ENCODE results near the gene PSMG1. TPM values are rescaled to one million over a fixed set of nuclear protein-coding genes. Genes with fewer than 3 reads are reported as not detected.

PSMG1 gene
- total RNA-seq, 6 experiments from 2014 or later, result 60.8 to 81.9 (median 74.4) TPM

DNA sequence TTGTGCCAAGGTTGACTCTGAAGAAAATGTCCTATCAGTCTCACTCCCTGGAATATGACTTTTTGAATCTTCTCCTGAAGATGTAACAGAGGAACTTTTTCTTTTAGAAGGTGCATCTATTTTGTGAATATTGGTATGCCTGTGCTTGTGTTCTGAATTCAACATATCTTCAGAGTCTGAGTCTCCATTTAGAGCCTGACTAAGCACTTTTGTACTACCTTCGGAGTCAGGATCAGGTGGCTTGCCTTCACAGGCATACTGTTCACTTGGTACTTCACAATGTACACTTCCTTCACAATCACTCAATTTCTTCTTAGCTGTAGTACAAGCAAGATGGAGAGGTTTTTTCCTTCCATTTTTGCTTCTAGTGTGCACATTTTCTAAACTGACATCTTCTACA is 13.6 kb upstream of the PSMG1 start:
- H3K4me1 Mint-ChIP-seq (ENCODE audit: low read depth), result peaks cover 24% of the 10 kb centered on the region
- no peak overlapping the region for H3K4me3 Mint-ChIP-seq
- no peaks in the 10 kb centered on the region for H3K27me3 Mint-ChIP-seq (ENCODE audit: insufficient read depth)
- peaks cover 47% of the 10 kb centered on the region for H3K36me3 Mint-ChIP-seq (ENCODE audit: low read depth)
- H3K9me3 Mint-ChIP-seq, result no peaks in the 10 kb centered on the region
- no peak for DNase-seq
- H3K27ac Mint-ChIP-seq, result no peak overlapping the region
- TF ChIP-seq CTCF (IDR thresholded peaks at IDR 0.05), result no peak

GRCh38 chr21:39196310-39196709 is 13.1 kb upstream of the PSMG1 start:
- DNase-seq, result no peak
- no peak for TF ChIP-seq CTCF (IDR thresholded peaks at IDR 0.05)
- Mint-ChIP-seq H3K4me3 (no peak overlapping the region), H3K27me3 (ENCODE audit: insufficient read depth) (no peaks in the 10 kb centered on the region), H3K4me1 (ENCODE audit: low read depth) (peaks cover 23% of the 10 kb centered on the region), H3K36me3 (ENCODE audit: low read depth) (peaks cover 44% of the 10 kb centered on the region), H3K27ac (no peak overlapping the region), H3K9me3 (no peaks in the 10 kb centered on the region)

GRCh38 chr21:39193380-39193779 is 10.1 kb upstream of the PSMG1 start:
- TF ChIP-seq CTCF (IDR thresholded peaks at IDR 0.05), result no peak
- no peak overlapping the region for H3K4me3 Mint-ChIP-seq
- no peak overlapping the region for H3K27ac Mint-ChIP-seq
- H3K36me3 Mint-ChIP-seq (ENCODE audit: low read depth), result peaks cover 27% of the 10 kb centered on the region
- no peaks in the 10 kb centered on the region for H3K9me3 Mint-ChIP-seq
- no peaks in the 10 kb centered on the region for H3K27me3 Mint-ChIP-seq (ENCODE audit: insufficient read depth)
- peaks cover 32% of the 10 kb centered on the region for H3K4me1 Mint-ChIP-seq (ENCODE audit: low read depth)
- DNase-seq, result no peak

- peaks cover 50% of the 10 kb centered on the region for H3K4me1 Mint-ChIP-seq (ENCODE audit: low read depth)
- H3K36me3 Mint-ChIP-seq (ENCODE audit: low read depth), result peaks cover 7% of the 10 kb centered on the region; the same call in 1 of the 2 replicates
- DNase-seq, result peak; percentile 63
- TF ChIP-seq CTCF (IDR thresholded peaks at IDR 0.05), result no peak
- peak overlapping the region; percentile 11; the same call in 1 of the 2 replicates for H3K4me3 Mint-ChIP-seq
- peak overlapping the region; percentile 70 for H3K27ac Mint-ChIP-seq
- H3K27me3 Mint-ChIP-seq (ENCODE audit: insufficient read depth), result no peaks in the 10 kb centered on the region
- no peaks in the 10 kb centered on the region for H3K9me3 Mint-ChIP-seq
Measured at GRCh38 chr21:39189857-39190604, 6.8 kb upstream of the PSMG1 start.

DNA sequence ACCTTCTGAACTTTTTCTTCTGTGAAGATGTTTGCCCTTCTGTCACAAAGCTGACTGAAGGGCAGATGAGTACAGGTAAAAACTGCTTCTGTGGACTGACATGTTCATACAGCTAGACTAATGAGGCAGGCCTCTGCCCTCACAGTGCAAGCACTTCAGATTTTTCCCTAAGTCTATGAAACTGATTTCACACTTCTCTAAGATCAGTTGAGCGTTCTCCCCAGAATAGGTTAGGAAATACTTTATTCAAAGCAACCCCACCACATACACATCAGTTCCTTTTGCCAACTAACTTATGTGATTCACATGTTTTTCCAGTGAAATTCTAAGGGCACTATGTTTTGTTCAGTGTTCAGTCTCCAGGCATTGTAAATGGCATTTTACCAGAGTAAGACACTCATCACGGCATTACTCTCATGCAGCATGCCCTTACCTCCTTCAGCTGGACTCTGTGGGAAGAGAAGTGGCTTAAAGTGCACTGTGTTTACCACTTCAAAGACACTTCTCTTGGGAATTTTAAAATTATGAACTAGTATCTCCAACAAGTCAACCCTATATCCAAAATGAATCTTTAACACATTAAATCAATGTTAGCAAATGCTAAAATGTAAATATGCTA is 5.4 kb upstream of the PSMG1 start:
- H3K36me3 Mint-ChIP-seq (ENCODE audit: low read depth), result no peaks in the 10 kb centered on the region
- H3K4me1 Mint-ChIP-seq (ENCODE audit: low read depth), result peaks cover 60% of the 10 kb centered on the region
- no peak overlapping the region for H3K4me3 Mint-ChIP-seq
- H3K27ac Mint-ChIP-seq, result peak overlapping the region; percentile 35
- no peak for TF ChIP-seq CTCF (IDR thresholded peaks at IDR 0.05)
- no peak for DNase-seq
- no peaks in the 10 kb centered on the region for H3K27me3 Mint-ChIP-seq (ENCODE audit: insufficient read depth)
- no peaks in the 10 kb centered on the region for H3K9me3 Mint-ChIP-seq
